GM19463 (cell line): ENCODE measurements around the gene EPS8.

Source experiments
- ATAC-seq: cut with Tn5 transposase; IDR thresholded peaks from one replicate; pipeline ENCODE4 v1.9.1; 2021; ENCODE audit warnings: mild to moderate bottlenecking, moderate library complexity; ENCODE audit not compliant: unreplicated experiment

The EPS8 gene

GRCh38 chr12:15789220-15790171, at the start of gene EPS8:
EPS8 (minus strand) TSS chr12:15789388; CDS start chr12:15682951, 106,437 bp downstream.
- peak; percentile 79 for ATAC-seq

- ATAC-seq: no peak
These were observed 48.1 kb upstream of the EPS8 start for GRCh38 chr12:15837141-15837790.

- ATAC-seq: no peak
These were observed 45.4 kb upstream of the EPS8 start for GRCh38 chr12:15834575-15834974.

- no peak for ATAC-seq
These were observed 42.3 kb upstream of the EPS8 start for GRCh38 chr12:15831315-15831978.

GRCh38 chr12:15830538-15830937, 41.4 kb upstream of the EPS8 start:
- no peak for ATAC-seq

DNA sequence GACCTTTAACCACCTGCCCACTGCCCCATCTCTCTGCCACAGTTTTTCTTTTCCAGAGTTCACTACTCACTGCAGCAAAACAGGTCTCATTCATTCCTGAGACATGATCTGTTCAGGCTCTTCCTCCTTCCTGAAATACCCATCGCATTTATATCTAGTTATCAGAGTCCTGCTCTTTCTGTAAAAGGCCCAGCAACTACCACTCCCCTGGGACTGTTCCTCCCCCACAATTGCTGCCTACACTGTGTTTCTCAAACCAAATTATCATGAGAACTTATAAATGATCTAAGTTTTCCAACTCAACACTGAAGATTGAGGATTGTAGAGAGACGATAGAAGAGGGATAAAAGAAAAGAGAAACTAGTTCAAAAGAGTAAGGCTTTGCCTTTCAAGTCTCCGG, 40.8 kb upstream of the EPS8 start:
- ATAC-seq: no peak

- no peak for ATAC-seq
These were observed 40.1 kb upstream of the EPS8 start for GRCh38 chr12:15829255-15829654.

GRCh38 chr12:15827136-15827535, 37.9 kb upstream of the EPS8 start:
- no peak for ATAC-seq

GRCh38 chr12:15824516-15824915, 35.3 kb upstream of the EPS8 start:
- no peak for ATAC-seq

DNA sequence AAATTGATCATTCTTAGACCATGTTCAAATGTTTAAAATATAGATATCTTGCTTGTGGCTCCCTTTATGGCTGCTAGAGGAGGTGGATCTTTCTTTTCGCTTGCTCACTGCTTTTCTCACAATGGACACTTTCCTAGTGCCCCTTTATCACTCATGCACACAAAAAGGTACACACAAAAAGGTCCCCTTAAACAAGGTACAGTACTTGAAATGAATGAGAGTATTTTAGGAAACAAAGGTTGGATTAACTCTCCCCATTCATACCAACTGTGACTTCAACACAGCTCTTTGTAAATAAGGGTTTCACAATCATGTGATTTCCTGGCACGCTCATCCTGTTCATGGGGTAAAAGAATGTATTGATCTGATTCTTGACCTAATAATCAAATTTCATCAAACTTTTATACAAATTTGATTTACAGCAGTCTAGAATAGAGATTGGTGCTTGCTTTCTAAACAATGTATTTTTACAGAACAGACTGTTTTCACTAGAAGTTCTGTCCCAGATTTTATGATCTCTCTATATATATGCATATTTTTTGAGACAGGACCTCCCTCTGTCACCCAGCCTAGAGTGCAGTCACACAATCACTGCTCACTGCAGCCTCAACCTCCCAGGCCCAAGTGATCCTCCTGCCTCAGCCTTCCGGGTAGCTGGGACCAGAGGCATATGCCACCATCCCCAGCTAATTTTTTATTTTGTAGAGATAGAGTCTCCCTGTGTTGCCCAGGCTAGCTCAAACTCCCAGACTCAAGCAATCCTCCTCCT, 34.4 kb upstream of the EPS8 start:
- ATAC-seq: no peak

DNA sequence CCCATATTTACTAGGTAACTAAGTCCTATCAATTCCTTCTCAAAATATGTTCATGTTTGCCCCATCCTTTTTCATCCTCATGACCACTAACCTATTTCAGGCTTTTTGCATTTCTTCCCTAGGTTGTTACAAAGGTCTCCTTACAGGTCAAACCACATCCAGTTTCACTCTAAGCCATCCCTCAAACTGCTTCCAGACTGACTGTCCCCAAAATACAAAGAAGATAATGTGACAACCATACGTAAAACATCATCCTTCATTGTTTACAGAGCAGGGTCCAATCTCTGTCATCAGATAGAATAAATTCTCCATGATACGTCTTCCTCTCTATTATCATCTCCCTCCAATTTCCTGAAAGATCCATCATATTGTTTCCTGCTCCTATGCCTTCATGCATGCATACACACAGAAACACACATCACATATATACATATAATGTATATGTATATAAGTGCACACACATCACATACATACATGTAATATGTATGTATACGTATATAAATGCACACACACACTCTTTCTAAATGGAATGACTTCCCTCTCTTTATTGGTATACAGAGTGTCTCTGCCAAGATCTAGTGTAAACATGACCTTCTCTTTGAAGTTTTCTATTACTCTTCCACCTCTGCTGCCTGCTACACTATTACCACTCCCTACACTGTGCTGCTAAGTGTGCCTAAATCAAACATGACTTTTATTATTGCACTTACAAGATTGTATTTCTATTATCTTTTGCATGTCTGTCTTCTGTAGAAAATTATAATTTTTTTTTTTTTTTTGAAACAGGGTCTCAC, 30.7 kb upstream of the EPS8 start:
- ATAC-seq: no peak

GRCh38 chr12:15818418-15818817, 29.2 kb upstream of the EPS8 start:
- ATAC-seq: no peak

DNA sequence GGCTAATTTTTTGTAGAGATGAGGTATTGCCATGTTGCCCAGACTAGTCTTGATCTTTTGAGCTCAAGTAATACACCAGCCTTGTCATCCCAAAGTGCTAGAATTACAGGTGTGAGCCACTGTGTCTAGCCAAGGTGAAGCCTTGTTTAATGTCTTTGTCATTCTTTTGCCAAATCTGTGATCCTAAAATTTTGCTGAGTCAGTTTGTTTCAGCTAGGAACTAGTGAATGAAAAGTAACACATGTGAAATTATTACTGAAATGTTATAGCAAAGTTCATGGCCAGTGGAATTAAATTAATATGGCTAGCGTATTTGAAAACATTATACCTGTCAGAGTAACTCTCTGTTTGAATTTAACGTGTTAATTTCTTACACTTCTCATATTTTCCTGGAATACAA, 26.5 kb upstream of the EPS8 start:
- ATAC-seq: no peak

DNA sequence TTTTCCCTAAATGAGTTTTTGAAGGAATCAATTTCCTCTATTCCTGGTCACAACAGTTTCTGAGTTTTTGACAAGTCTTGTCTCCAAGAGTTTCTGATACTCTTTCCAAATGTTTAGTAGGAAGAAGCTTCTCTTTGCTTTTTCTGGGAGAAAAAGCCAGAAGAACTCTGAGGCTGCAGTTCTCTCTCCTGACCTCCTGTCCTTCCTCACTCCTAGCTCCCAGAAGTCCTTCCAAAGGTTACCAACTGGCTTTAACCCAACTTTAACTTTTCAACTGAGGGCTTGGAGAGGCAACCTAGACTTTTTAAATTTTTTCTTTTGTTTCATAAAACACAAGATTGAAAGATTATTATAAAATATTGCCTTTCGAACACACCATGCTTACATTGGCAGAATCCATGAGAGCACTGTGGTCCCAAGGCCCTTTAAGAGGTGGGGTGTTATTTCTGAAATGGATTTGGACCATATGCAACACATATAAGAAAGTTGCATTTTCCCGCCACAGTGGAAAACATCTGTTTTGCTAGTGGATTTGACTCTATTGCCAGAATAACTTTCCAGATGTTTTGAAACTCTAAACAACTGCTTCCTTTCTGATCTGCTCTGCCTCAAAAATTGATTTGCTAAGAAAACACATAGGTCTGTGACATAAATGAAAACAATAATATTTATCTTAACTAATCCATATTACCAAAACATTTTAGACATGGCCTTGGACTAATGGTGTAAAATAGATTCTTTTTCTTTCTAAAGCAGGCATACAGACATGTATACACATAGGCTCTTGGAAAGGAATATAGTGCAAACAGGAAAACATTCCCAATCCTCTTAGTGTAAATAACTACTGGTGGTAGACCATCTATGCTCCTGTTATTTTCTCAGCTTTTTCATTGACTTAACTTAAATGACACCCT, 22.3 kb upstream of the EPS8 start:
- ATAC-seq: no peak

DNA sequence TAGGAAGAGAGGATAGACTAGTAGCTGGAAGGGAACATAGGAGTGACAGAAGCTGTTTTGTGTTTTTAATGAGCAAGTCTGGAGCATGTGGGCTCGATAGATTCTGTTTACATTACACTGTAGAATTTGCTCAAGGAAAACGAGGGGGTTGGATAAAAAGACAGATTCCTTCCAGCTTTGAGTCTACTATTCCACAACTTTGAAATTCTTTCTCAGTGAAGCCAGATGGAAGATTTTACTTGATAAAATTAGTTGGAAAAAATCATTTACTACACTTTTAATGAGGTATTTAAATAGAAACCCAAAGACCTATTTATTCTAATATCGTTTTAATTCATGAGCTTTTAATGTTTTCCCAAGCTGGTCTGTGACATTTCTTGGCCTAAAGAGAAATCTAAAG, 19.5 kb upstream of the EPS8 start:
- no peak for ATAC-seq

DNA sequence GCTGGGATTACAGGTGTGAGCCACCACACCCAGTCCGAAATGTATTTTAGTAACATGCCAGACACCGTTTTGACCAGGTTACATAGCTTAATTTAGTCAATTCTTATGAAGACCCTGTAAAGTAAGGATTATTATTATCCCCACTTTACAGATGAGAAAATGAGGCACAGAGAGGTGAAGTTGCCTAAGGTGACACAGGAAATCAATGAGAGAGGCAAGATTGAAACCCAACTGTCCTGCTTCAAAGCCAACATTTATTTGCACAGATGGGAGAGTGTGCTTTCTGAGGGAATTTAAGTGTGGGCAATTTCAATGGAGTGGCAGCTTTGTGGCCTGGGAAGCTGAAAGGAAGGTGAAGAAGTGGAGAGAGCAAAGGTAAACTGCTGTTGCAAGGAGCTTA, 19.1 kb upstream of the EPS8 start:
- ATAC-seq: no peak

GRCh38 chr12:15806826-15807225, 17.6 kb upstream of the EPS8 start:
- ATAC-seq: no peak

DNA sequence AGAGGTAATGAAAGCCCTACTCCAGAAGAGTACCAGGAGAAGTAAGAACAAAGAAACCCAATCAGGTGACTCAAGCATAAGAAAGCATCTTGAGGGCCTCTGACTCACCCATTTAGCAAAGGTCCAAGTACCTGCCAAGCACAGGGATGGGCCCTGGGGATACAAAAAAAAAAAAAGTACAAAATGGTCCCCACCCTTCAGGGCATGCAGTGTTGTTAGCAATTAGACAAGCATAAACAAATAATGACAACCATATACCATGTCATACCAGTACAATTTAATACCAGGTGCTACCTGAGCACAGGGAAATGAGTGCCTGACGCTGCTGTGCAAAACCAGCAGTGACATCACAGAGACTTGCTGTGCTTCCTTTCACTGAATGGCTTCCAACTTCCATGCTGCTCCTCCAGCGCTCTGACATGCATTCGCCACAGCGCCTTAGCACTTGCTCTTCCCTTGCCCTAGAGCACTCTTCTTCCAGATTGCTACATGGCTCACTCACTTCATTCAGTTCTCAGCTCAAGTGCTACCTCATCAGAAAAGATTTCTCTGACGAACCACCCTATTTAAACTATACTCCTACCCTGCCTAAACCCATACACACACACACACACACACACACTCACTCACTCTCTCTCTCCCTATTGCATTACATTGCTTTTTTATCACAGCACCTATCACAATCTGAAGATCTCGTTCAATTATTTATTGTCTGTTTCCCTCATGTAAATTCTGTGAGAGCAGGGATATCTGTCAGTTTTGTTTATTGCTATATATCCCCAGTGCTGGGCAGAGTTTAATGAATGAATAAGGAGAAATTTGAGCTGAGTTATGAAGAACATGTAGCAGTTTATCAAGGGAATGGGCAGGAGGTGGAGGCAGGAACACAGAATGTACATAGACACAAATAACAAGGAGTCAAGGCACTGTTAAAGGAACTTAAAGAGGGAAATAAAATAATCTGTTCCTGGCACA, 12.9 kb upstream of the EPS8 start:
- no peak for ATAC-seq
